T-cell (primary cell): ENCODE data around the gene MFAP2. TPM values are rescaled to one million over a fixed set of nuclear protein-coding genes. Genes with fewer than 3 reads are reported as not detected.
"Not testable (repeated sequence)": the region's sequence is repeated elsewhere in the genome, so short reads cannot be mapped to it uniquely, and the experiment has no call there.

Source experiments
- ATAC-seq, 4 experiments: fragments of 200-7000 bp in 3 of 4; fragments of 150-1000 bp in 1 of 4; cut with Tn5 transposase; replicated peaks in 1 of 4; 1 replicate in 3 of 4; 2 replicates in 1 of 4; pipeline ENCODE4 v1.10.0; 2021; ENCODE audit warnings: moderate library complexity in 3 of 4, mild to moderate bottlenecking in 2 of 4, moderate number of reproducible peaks in 1 of 4
- CTCF ChIA-PET, 2 donors: fragments of 300-600 bp; sonication (Branson Sonifier 250); formaldehyde crosslinking; loops; one replicate each; lab custom pipeline; 2022; ENCODE audit warnings: antibody characterized with exemption in 2 of 2; lab: Charles Lee
- POLR2A ChIA-PET, 2 donors: fragments of 300-600 bp; sonication (Branson Sonifier 250); formaldehyde crosslinking; loops; one replicate each; lab custom pipeline; 2022; ENCODE audit warnings: antibody characterized with exemption in 2 of 2; lab: Charles Lee
- DNase-seq, 35 experiments: peaks; one replicate each; pipeline versions ENCODE4 v3.0.0 to v3.0.0-alpha.2; 2013 to 2023
- H3K27ac ChIP-seq: one replicate; pipeline ENCODE4 v1.5.1; 2013; ENCODE audit warnings: low read length
- H3K27me3 ChIP-seq, 2 experiments: replicated peaks in 1 of 2; 1 replicate in 1 of 2; 2 replicates in 1 of 2; pipeline versions ENCODE4 v1.6.1 to v1.7.0; 2013; ENCODE audit warnings: low read length in 1 of 2, mixed read lengths in 1 of 2; ENCODE audit not compliant: control insufficient read depth in 2 of 2, insufficient read depth in 2 of 2; ENCODE audit errors: extremely low read depth in 1 of 2
- H3K36me3 ChIP-seq, 2 donors: 1 replicate in 1 of 2; 2 replicates in 1 of 2; pipeline versions ENCODE4 v1.6.1 to v1.7.0; 2013; ENCODE audit warnings: low read length in 1 of 2; ENCODE audit not compliant: control insufficient read depth in 2 of 2, insufficient read depth in 1 of 2; ENCODE audit errors: extremely low read depth in 1 of 2
- H3K4me1 ChIP-seq, 2 experiments: 1 replicate in 1 of 2; 2 replicates in 1 of 2; pipeline versions ENCODE4 v1.6.1 to v1.7.0; 2013; ENCODE audit warnings: low read length in 2 of 2, mixed read lengths in 1 of 2; ENCODE audit not compliant: insufficient read depth in 2 of 2, control insufficient read depth in 1 of 2; ENCODE audit errors: extremely low read depth in 1 of 2
- H3K4me3 ChIP-seq, 2 donors: 1 replicate in 1 of 2; 2 replicates in 1 of 2; pipeline versions ENCODE4 v1.5.1 to v1.7.0; 2013; ENCODE audit warnings: mild to moderate bottlenecking in 2 of 2, low read length in 1 of 2, moderate library complexity in 1 of 2; ENCODE audit not compliant: control insufficient read depth in 1 of 2; ENCODE audit errors: extremely low read depth in 1 of 2
- H3K9me3 ChIP-seq: 2 replicates; pipeline ENCODE4 v1.7.0; 2013
- H3K27ac Mint-ChIP-seq, 2 donors: one replicate each; pipeline ENCODE4 v1.8.0; 2020 to 2021; ENCODE audit warnings: mild to moderate bottlenecking in 2 of 2, mixed read lengths in 2 of 2
- H3K27me3 Mint-ChIP-seq, 2 donors: one replicate each; pipeline ENCODE4 v1.8.0; 2021 to 2022; ENCODE audit warnings: mixed read lengths in 2 of 2
- H3K36me3 Mint-ChIP-seq: one replicate; pipeline ENCODE4 v1.8.0; 2021; ENCODE audit warnings: mixed read lengths
- H3K4me1 Mint-ChIP-seq, 3 donors: one replicate each; pipeline ENCODE4 v1.8.0; 2020 to 2022; ENCODE audit warnings: mixed read lengths in 3 of 3, mild to moderate bottlenecking in 1 of 3
- H3K4me3 Mint-ChIP-seq, 3 donors: one replicate each; pipeline ENCODE4 v1.8.0; 2020 to 2022; ENCODE audit warnings: mild to moderate bottlenecking in 3 of 3, mixed read lengths in 3 of 3, moderate library complexity in 3 of 3
- H3K9me3 Mint-ChIP-seq, 3 donors: one replicate each; pipeline ENCODE4 v1.8.0; 2020 to 2022; ENCODE audit warnings: mixed read lengths in 3 of 3
- WGBS: methylation state at CpG from one replicate; pipeline ENCODE4 v1.1.5; 2013; ENCODE audit warnings: missing lambda C conversion rate; ENCODE audit not compliant: insufficient coverage; 5-methylcytosine and 5-hydroxymethylcytosine counted together
- total RNA-seq, 35 experiments: library from RNA in 6 of 35; stranded (reverse) in 6 of 35; fragments of 120-200 nt in 1 of 35; gene quantifications; one replicate each; pipeline versions ENCODE4 v1.2.1 to v1.2.4 and lab custom pipeline; 2013 to 2026

Gene MFAP2
- total RNA-seq, 5 donors from 2014 or later (not counting 1 experiment from before 2014, with no cell fraction given) = not detected

DNA sequence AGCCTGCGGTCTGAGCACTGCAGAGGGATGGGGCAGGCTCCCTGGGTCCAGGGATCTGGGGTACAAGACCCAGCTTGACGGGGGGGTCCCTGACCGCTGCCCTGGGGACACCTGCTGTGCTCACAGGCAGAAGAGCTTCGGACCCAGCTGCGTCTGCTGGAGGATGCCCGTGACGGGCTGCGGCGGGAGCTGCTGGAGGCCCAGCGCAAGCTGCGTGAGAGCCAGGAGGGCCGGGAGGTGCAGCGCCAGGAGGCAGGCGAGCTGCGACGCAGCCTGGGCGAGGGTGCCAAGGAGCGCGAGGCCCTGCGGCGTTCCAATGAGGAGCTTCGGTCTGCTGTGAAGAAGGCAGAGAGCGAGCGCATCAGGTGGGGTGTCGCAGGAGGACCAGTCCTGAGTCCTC is 25.2 kb downstream of the MFAP2 start:
- Mint-ChIP-seq H3K9me3 (no peaks in the 10 kb centered on the region), H3K27me3 (no peaks in the 10 kb centered on the region), H3K4me1 (peaks cover under 1 to 2% (median 1%) of the 10 kb centered on the region in 3 donors), H3K27ac (no peak overlapping the region), H3K4me3 (no peak overlapping the region), H3K36me3 (peaks cover 4% of the 10 kb centered on the region)
- Histone ChIP-seq H3K36me3 (peaks cover 2 to 4% of the 10 kb centered on the region in 2 donors), H3K4me1 (peaks cover 0 to 6% of the 10 kb centered on the region in 2 experiments), H3K9me3 (no peaks in the 10 kb centered on the region), H3K27me3 (no peaks in the 10 kb centered on the region), H3K27ac (no peak overlapping the region), H3K4me3 (no peak overlapping the region)
- 94% methylated on average over 22 of the region's 25 CpGs for WGBS
- CTCF ChIA-PET = no interaction called here
- DNase-seq (no peak), ATAC-seq (no peak)
- POLR2A ChIA-PET = no interaction called here

DNA sequence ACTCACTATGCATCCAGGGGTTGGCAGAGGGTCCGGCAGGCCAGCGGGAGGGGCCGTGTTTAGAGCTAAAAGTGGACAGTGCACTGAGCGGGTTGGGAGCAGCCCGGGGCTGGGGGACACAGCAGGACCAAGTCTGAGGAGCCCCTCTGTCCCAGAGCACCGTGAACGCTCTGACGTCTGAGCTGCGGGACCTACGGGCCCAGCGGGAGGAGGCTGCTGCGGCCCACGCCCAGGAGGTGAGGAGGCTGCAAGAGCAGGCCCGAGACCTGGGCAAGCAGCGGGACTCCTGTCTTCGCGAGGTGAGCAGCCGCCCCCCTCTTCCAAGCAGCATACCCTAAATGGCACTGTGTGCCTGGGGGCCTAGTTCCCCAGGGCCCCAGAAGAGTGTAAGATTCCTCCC is 25.8 kb downstream of the MFAP2 start:
- ATAC-seq (no peak), DNase-seq (no peak)
- peaks cover 0 to 6% of the 10 kb centered on the region in 2 experiments for H3K4me1 ChIP-seq
- H3K27me3 Mint-ChIP-seq = no peaks in the 10 kb centered on the region
- no peaks in the 10 kb centered on the region for H3K9me3 Mint-ChIP-seq
- WGBS = 88% methylated on average over 14 of the region's 18 CpGs
- no peak overlapping the region for H3K4me3 ChIP-seq
- H3K27ac ChIP-seq = no peak overlapping the region
- H3K9me3 ChIP-seq = no peaks in the 10 kb centered on the region
- ChIA-PET CTCF (no interaction called here), POLR2A (no interaction called here)
- no peaks in the 10 kb centered on the region for H3K27me3 ChIP-seq
- peaks cover 2 to 4% of the 10 kb centered on the region in 2 donors for H3K36me3 ChIP-seq
- H3K4me1 Mint-ChIP-seq = no peaks in the 10 kb centered on the region
- no peak overlapping the region for H3K4me3 Mint-ChIP-seq
- peaks cover 4% of the 10 kb centered on the region for H3K36me3 Mint-ChIP-seq
- no peak overlapping the region for H3K27ac Mint-ChIP-seq

DNA sequence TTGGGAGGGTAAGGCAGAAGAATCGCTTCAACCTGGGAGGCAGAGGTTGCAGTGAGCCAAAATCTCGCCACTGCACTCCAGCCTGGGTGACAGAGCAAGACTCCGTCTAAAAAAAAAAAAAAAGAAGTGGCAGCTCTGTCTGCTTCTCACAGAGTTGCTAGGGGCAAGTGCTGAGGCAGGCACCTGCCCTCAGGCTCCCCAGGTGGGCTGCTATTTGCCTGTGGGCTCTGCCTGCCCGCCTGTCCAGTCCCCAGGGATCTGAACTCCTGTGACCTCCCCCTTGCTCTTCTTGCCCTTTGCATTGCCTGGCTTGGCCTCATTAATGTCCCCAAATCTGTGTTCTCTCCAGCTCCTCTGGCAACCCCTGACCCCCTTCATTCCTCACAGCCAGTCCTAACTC is 28.0 kb downstream of the MFAP2 start:
- POLR2A ChIA-PET = interaction anchor here in 1 of 2 donors (0.6 kb wide), 1 partner anchor 31 kb away, joined by 3 read pairs; the partner anchor contains the start of gene CROCC
- not testable (repeated sequence) for H3K9me3 Mint-ChIP-seq, H3K36me3 Mint-ChIP-seq, H3K27ac ChIP-seq, H3K4me1 Mint-ChIP-seq, DNase-seq, H3K27me3 Mint-ChIP-seq, H3K9me3 ChIP-seq, H3K4me3 ChIP-seq, H3K4me1 ChIP-seq, H3K4me3 Mint-ChIP-seq, H3K36me3 ChIP-seq, ATAC-seq, H3K27me3 ChIP-seq, H3K27ac Mint-ChIP-seq
- CTCF ChIA-PET = interaction anchor here (0.5 to 1.2 kb wide), 9 partner anchors 8 to 1003 kb away, joined by 3 to 12 read pairs (median 3); partner anchors contain the start of gene CROCC (in 1 of the 2)
- 92% methylated on average over 4 of the region's 4 CpGs for WGBS

DNA sequence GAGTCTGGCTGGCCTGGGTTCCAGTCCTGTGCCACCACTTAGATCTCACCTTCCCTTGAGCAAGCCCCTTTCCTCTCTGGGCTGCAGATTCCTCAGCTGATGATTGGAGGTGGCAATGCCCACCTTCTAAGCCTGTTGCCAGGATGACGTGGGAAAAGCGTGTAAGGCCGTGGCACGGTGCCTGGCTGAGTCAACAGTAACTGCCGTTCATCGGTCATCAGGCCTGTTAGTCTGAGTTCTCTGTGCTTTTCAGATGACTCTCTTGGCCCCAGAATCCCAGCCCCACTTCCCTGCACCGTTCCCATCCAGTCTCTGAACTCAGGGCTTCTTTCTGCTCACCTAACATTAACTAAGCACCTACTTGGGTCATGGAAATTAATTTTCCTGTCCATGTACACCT is 31.4 kb downstream of the MFAP2 start:
- H3K4me1 ChIP-seq, H3K36me3 Mint-ChIP-seq, H3K27me3 ChIP-seq, H3K27ac ChIP-seq, CTCF ChIA-PET, H3K4me3 Mint-ChIP-seq, H3K9me3 ChIP-seq, ATAC-seq, H3K27me3 Mint-ChIP-seq, H3K4me3 ChIP-seq, POLR2A ChIA-PET, H3K27ac Mint-ChIP-seq, H3K9me3 Mint-ChIP-seq, DNase-seq, H3K4me1 Mint-ChIP-seq: not testable (repeated sequence)
- 97% methylated on average over 4 of the region's 7 CpGs for WGBS
- H3K36me3 ChIP-seq = peaks cover 5 to 17% of the 10 kb centered on the region in 2 donors

DNA sequence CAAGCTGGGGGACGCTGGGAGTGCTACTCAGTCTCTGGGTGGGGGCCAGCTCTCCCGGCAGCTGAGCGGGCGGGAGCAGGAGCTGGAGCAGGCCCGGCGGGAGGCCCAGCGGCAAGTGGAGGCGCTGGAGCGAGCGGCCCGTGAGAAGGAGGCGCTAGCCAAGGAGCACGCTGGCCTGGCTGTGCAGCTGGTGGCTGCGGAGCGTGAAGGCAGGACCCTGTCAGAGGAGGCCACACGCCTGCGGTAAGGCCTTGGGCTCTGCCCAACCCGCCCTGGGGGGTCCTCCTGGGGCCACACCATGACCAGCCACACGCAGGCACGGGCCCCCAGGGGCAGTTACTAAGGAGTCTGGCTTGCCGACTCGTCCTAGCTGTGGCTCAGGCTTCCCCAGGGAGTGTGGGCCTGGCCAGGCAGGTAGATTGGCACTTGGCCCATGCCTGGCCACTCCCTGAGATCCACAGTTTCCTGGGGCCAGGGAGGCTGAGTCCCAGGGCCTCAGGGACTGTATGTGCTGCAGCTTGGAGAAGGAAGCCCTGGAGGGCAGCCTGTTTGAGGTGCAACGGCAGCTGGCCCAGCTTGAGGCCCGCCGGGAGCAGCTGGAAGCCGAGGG is 32.0 kb downstream of the MFAP2 start:
- H3K4me3 Mint-ChIP-seq, H3K9me3 ChIP-seq, H3K27ac ChIP-seq, H3K27me3 Mint-ChIP-seq, H3K4me1 ChIP-seq, H3K27ac Mint-ChIP-seq, H3K9me3 Mint-ChIP-seq, POLR2A ChIA-PET, H3K4me3 ChIP-seq, DNase-seq, H3K4me1 Mint-ChIP-seq, H3K27me3 ChIP-seq, ATAC-seq: not testable (repeated sequence)
- WGBS = 93% methylated on average over 24 of the region's 26 CpGs
- peaks cover 5 to 22% of the 10 kb centered on the region in 2 donors for H3K36me3 ChIP-seq
- H3K36me3 Mint-ChIP-seq = peaks cover 13% of the 10 kb centered on the region
- CTCF ChIA-PET = interaction anchor here in 1 of 2 donors (1.6 kb wide), 1 partner anchor 328 kb away, joined by 6 read pairs; no protein-coding TSS in a partner anchor

DNA sequence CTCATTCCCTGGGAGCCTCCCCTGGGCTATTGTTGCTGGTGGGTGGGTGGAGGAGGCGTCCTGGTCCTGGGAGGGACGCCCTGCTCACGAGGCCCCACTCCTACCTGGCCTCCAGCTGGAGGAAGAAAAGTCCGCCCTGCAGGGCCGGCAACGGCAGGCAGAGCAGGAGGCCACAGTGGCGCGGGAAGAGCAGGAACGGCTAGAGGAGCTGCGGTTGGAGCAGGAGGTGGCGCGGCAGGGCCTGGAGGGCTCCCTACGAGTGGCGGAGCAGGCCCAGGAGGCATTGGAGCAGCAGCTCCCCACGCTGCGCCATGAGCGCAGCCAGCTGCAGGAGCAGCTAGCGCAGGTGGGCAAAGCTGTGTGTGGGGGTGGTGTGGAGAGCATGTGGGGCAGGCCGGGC is 33.8 kb downstream of the MFAP2 start:
- ChIA-PET POLR2A (interaction anchor here in 1 of 2 donors (0.7 kb wide), 1 partner anchor 57 kb away, joined by 4 read pairs; no protein-coding TSS in a partner anchor), CTCF (no interaction called here)
- Histone ChIP-seq H3K27me3 (no peaks in the 10 kb centered on the region), H3K4me1 (peaks cover 0 to 2% of the 10 kb centered on the region in 2 experiments), H3K27ac (no peak overlapping the region), H3K36me3 (peaks cover 5 to 21% of the 10 kb centered on the region in 2 donors), H3K9me3 (no peaks in the 10 kb centered on the region), H3K4me3 (no peak overlapping the region)
- Mint-ChIP-seq H3K27me3 (no peaks in the 10 kb centered on the region), H3K27ac (no peak overlapping the region), H3K9me3 (no peaks in the 10 kb centered on the region), H3K4me3 (no peak overlapping the region), H3K36me3 (peaks cover 20% of the 10 kb centered on the region), H3K4me1 (no peaks in the 10 kb centered on the region)
- DNase-seq (no peak), ATAC-seq (no peak)
- 91% methylated on average over 16 of the region's 19 CpGs for WGBS
